Superior temporal gyrus (tissue), 1 donor: ENCODE results near the gene FER.

Source experiments
- DNase-seq: peaks from one replicate; pipeline ENCODE4 v3.0.0-alpha.2; 2016; ENCODE audit errors: extremely low spot score

FER gene

DNA sequence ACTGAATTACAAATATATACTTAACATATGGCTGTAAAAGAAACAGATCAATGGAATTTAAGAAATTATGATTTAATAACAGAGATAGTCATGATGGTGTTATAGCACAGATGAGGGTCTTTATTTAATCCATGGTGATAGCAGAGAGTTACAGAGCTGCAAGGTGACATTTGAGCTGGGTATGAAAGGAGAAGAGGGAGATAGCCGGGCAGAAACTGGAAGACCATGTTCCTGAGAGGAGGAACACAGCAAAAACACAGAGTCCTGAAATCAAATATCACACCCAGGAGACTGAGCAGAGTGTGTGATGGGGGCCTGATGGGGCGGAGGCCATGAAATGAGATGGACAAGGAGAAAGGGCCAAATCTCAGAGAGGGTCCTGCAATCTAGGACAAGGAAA, 498.7 kb downstream of the FER start:
- DNase-seq, result no peak
